GM08714 (cell line): Measurements from ENCODE around the gene CTAGE1.
"Not testable (repeated sequence)": the region's sequence is repeated elsewhere in the genome, so short reads cannot be mapped to it uniquely, and the experiment has no call there.

Experiments
- H3K4me3 ChIP-seq: fragments of 200-500 bp; sonication (Bioruptor generic); 2 replicates; pipeline ENCODE4 v1.5.1; 2014; ENCODE audit warnings: mild to moderate bottlenecking, low read length, inconsistent platforms
- ZNF274 ChIP-seq: IDR thresholded peaks from 2 replicates; pipeline ENCODE4 v1.6.1; 2012; ENCODE audit warnings: mild to moderate bottlenecking, low read depth, low read length

CTAGE1 gene

GRCh38 chr18:22417496-22418188, at the start of gene CTAGE1:
Gene CTAGE1, minus strand, starts transcription at chr18:22417915. Its CDS starts 104 bp downstream, at chr18:22417811.
- no peak for TF ChIP-seq ZNF274
- no peak within 1 kb of the TSS for H3K4me3 ChIP-seq

- H3K4me3 ChIP-seq, result no peak overlapping the region
- TF ChIP-seq ZNF274, result no peak
Measured at GRCh38 chr18:22466608-22467395, 49.1 kb upstream of the CTAGE1 start.

- no peak overlapping the region for H3K4me3 ChIP-seq
- no peak for TF ChIP-seq ZNF274
Measured at GRCh38 chr18:22465859-22466457, 48.2 kb upstream of the CTAGE1 start.

- no peak overlapping the region for H3K4me3 ChIP-seq
- no peak for TF ChIP-seq ZNF274
Measured at GRCh38 chr18:22463076-22463475, 45.4 kb upstream of the CTAGE1 start.

- no peak for TF ChIP-seq ZNF274
Measured at GRCh38 chr18:22459491-22459890, 41.8 kb upstream of the CTAGE1 start.

GRCh38 chr18:22457524-22457923, 39.8 kb upstream of the CTAGE1 start:
- H3K4me3 ChIP-seq, result no peak overlapping the region
- no peak for TF ChIP-seq ZNF274

More at GRCh38 chr18:22459491-22459890, 41.8 kb upstream of the CTAGE1 start:
- no peak overlapping the region for H3K4me3 ChIP-seq

- TF ChIP-seq ZNF274, result no peak
- no peak overlapping the region for H3K4me3 ChIP-seq
Measured at GRCh38 chr18:22456547-22456946, 38.8 kb upstream of the CTAGE1 start.

GRCh38 chr18:22456116-22456480, 38.4 kb upstream of the CTAGE1 start:
- no peak for TF ChIP-seq ZNF274
- no peak overlapping the region for H3K4me3 ChIP-seq

- no peak overlapping the region for H3K4me3 ChIP-seq
- no peak for TF ChIP-seq ZNF274
Measured at GRCh38 chr18:22455425-22456115, 37.9 kb upstream of the CTAGE1 start.

GRCh38 chr18:22453315-22453714, 35.6 kb upstream of the CTAGE1 start:
- no peak for TF ChIP-seq ZNF274
- no peak overlapping the region for H3K4me3 ChIP-seq

GRCh38 chr18:22452226-22452668, 34.5 kb upstream of the CTAGE1 start:
- no peak for TF ChIP-seq ZNF274

GRCh38 chr18:22451796-22452195, 34.1 kb upstream of the CTAGE1 start:
- no peak for TF ChIP-seq ZNF274
- H3K4me3 ChIP-seq, result no peak overlapping the region

More at GRCh38 chr18:22452226-22452668, 34.5 kb upstream of the CTAGE1 start:
- no peak overlapping the region for H3K4me3 ChIP-seq

GRCh38 chr18:22450766-22451165, 33.1 kb upstream of the CTAGE1 start:
- not testable (repeated sequence) for H3K4me3 ChIP-seq

GRCh38 chr18:22450318-22450717, 32.6 kb upstream of the CTAGE1 start:
- H3K4me3 ChIP-seq, result not testable (repeated sequence)

GRCh38 chr18:22449753-22450152, 32.0 kb upstream of the CTAGE1 start:
- H3K4me3 ChIP-seq, result not testable (repeated sequence)
